ENCODE results near the gene ITPR3. TPM values are rescaled to one million over a fixed set of nuclear protein-coding genes. Genes with fewer than 3 reads are reported as not detected.

Gene ITPR3
- total and polyA plus RNA-seq, 2 donors from 2014 or later = 4.2 to 86.3 TPM

GRCh38 chr6:33671744-33672072 lies 50.6 kb downstream of the ITPR3 start:
- H3K4me1 ChIP-seq (ENCODE audit: control insufficient read depth in 2 of 3, insufficient read depth in 2 of 3, low read depth in 1 of 3, low read length in 3 of 3) = no peaks in the 10 kb centered on the region
- H3K27ac ChIP-seq (ENCODE audit: low read depth in 2 of 2, low read length in 2 of 2) = no peak overlapping the region
- H3K4me3 ChIP-seq (ENCODE audit: low read length in 3 of 3) = no peak overlapping the region
- DNase-seq = no peak
- H3K27me3 ChIP-seq (ENCODE audit: control insufficient read depth, insufficient read depth, low read length) = no peaks in the 10 kb centered on the region
- no peak for TF ChIP-seq CTCF (IDR thresholded peaks at IDR 0.05; ENCODE audit: borderline replicate concordance, extremely low read depth, insufficient read depth)
- no peak for FAIRE-seq
- no peaks in the 10 kb centered on the region for H3K9me3 ChIP-seq (ENCODE audit: control insufficient read depth in 2 of 3, insufficient read depth in 1 of 3, low read length in 3 of 3)
- intact Hi-C loops (cut with DNase I) = no loop called here
- H3K36me3 ChIP-seq (ENCODE audit: control insufficient read depth in 2 of 3, insufficient read depth in 3 of 3, low read length in 3 of 3) = no peaks in the 10 kb centered on the region
- H3K9ac ChIP-seq (ENCODE audit: low read length in 3 of 3) = no peak overlapping the region

DNA sequence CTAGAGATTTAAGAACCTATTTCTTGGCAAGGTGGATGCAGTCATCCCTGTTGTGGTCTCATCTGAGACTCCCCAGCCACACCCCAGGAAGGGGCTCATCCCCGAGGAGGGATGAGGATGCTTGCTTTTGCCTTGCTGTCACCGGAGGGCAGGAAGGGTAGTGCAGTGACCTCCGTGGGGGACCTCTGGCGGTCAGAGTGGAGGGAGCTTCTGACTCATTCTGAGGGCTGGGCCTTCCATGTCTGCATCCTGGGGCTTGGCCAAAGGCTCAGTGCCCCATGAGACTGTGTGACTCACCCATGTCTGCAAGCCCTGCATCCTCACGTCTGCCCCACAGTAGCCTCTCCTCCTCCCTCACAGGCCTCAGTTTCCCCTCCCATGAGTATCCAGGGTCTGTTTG lies 51.7 kb downstream of the ITPR3 start:
- Histone ChIP-seq H3K27ac (ENCODE audit: low read depth in 2 of 2, low read length in 2 of 2) (no peak overlapping the region), H3K27me3 (ENCODE audit: control insufficient read depth, insufficient read depth, low read length) (no peaks in the 10 kb centered on the region), H3K9ac (ENCODE audit: low read length in 3 of 3) (no peak overlapping the region), H3K36me3 (ENCODE audit: control insufficient read depth in 2 of 3, insufficient read depth in 3 of 3, low read length in 3 of 3) (no peaks in the 10 kb centered on the region), H3K4me1 (ENCODE audit: control insufficient read depth in 2 of 3, insufficient read depth in 2 of 3, low read depth in 1 of 3, low read length in 3 of 3) (no peaks in the 10 kb centered on the region), H3K9me3 (ENCODE audit: control insufficient read depth in 2 of 3, insufficient read depth in 1 of 3, low read length in 3 of 3) (no peaks in the 10 kb centered on the region), H3K4me3 (ENCODE audit: low read length in 3 of 3) (no peak overlapping the region)
- TF ChIP-seq CTCF (IDR thresholded peaks at IDR 0.05; ENCODE audit: borderline replicate concordance, extremely low read depth, insufficient read depth) = peak; percentile 34
- no peak for FAIRE-seq
- peak in 1 of 5 donors; percentile 94 for DNase-seq
- intact Hi-C loops (cut with DNase I) = no loop called here

DNA sequence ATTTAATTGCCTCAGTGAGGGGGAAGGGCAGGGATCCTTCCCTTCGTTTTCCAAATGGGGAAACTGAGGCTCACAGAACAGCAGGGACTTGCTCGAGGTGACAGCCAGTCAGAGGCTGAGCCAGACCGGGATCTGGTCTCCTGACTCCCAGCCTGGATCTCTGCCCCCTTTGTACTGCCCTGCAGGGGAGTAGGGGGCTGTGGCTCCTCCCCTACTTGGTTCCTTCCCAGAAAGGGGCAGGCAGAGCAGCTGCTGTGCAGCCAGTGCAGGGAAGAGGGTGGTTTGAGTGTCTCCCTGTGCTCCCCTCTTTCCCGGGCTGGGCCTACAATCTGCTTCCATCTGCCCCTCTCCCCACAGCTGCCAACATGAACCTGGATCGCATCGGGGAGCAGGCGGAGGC lies 52.7 kb downstream of the ITPR3 start:
- no peak overlapping the region for H3K27ac ChIP-seq (ENCODE audit: low read depth in 2 of 2, low read length in 2 of 2)
- intact Hi-C loops (cut with DNase I) = no loop called here
- no peak overlapping the region for H3K4me3 ChIP-seq (ENCODE audit: low read length in 3 of 3)
- no peak overlapping the region for H3K9ac ChIP-seq (ENCODE audit: low read length in 3 of 3)
- FAIRE-seq = no peak
- DNase-seq = no peak
- H3K27me3 ChIP-seq (ENCODE audit: control insufficient read depth, insufficient read depth, low read length) = no peaks in the 10 kb centered on the region
- H3K9me3 ChIP-seq (ENCODE audit: control insufficient read depth in 2 of 3, insufficient read depth in 1 of 3, low read length in 3 of 3) = no peaks in the 10 kb centered on the region
- no peaks in the 10 kb centered on the region for H3K36me3 ChIP-seq (ENCODE audit: control insufficient read depth in 2 of 3, insufficient read depth in 3 of 3, low read length in 3 of 3)
- TF ChIP-seq CTCF (IDR thresholded peaks at IDR 0.05; ENCODE audit: borderline replicate concordance, extremely low read depth, insufficient read depth) = no peak
- no peaks in the 10 kb centered on the region for H3K4me1 ChIP-seq (ENCODE audit: control insufficient read depth in 2 of 3, insufficient read depth in 2 of 3, low read depth in 1 of 3, low read length in 3 of 3)

DNA sequence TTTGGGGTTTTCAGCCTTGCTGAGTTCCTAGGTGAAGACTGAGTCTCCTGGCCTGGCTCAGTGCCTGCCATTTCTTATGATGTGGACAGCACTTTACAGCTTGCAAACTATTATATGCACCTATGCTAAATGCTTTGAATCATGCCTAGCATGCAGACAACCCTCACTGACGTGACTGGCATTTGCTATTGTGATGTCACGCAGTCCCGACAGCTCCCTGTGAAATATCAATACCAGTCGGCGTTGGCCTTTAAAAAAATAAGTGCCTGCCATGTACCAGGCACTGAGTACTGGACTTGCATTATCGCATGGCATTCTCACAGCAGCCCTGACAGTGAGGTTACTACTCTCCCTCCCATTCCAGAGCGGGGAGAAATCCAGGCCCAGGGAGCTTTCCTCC lies 54.8 kb downstream of the ITPR3 start:
- intact Hi-C loops (cut with DNase I) = no loop called here
- no peaks in the 10 kb centered on the region for H3K27me3 ChIP-seq (ENCODE audit: control insufficient read depth, insufficient read depth, low read length)
- H3K4me1 ChIP-seq (ENCODE audit: control insufficient read depth in 2 of 3, insufficient read depth in 2 of 3, low read depth in 1 of 3, low read length in 3 of 3) = no peaks in the 10 kb centered on the region
- no peak for DNase-seq
- no peak for TF ChIP-seq CTCF (IDR thresholded peaks at IDR 0.05; ENCODE audit: borderline replicate concordance, extremely low read depth, insufficient read depth)
- no peak for FAIRE-seq
- no peaks in the 10 kb centered on the region for H3K9me3 ChIP-seq (ENCODE audit: control insufficient read depth in 2 of 3, insufficient read depth in 1 of 3, low read length in 3 of 3)
- H3K9ac ChIP-seq (ENCODE audit: low read length in 3 of 3) = no peak overlapping the region
- H3K36me3 ChIP-seq (ENCODE audit: control insufficient read depth in 2 of 3, insufficient read depth in 3 of 3, low read length in 3 of 3) = no peaks in the 10 kb centered on the region
- no peak overlapping the region for H3K4me3 ChIP-seq (ENCODE audit: low read length in 3 of 3)
- H3K27ac ChIP-seq (ENCODE audit: low read depth in 2 of 2, low read length in 2 of 2) = no peak overlapping the region

All from kidney (tissue), 14 donors.